ENCODE results near the gene PADI3. TPM values are rescaled to one million over a fixed set of nuclear protein-coding genes. Genes with fewer than 3 reads are reported as not detected.

The PADI3 gene
- total RNA-seq, 4 donors from 2014 or later: not detected

DNA sequence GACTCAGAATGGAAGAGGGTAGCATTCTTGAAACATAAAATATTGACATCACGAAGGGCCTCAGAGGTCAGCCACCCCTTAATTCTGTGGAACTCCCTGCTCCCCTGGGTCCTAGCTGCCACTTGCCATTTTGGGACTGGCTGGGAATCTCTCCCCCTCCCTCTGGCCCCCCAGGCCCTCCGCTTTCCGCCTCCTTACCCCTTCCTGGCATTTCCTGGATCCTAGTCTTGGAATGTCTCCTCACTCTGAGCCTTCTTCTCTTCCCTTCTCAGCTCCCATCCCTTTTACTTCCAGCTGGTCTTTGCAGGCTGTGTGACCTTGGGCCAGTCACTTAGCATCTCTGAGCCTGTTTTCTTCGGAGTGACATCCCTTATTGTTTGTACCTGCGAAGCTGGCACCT lies 39.5 kb upstream of the PADI3 start:
- TF ChIP-seq, protein P1, sequence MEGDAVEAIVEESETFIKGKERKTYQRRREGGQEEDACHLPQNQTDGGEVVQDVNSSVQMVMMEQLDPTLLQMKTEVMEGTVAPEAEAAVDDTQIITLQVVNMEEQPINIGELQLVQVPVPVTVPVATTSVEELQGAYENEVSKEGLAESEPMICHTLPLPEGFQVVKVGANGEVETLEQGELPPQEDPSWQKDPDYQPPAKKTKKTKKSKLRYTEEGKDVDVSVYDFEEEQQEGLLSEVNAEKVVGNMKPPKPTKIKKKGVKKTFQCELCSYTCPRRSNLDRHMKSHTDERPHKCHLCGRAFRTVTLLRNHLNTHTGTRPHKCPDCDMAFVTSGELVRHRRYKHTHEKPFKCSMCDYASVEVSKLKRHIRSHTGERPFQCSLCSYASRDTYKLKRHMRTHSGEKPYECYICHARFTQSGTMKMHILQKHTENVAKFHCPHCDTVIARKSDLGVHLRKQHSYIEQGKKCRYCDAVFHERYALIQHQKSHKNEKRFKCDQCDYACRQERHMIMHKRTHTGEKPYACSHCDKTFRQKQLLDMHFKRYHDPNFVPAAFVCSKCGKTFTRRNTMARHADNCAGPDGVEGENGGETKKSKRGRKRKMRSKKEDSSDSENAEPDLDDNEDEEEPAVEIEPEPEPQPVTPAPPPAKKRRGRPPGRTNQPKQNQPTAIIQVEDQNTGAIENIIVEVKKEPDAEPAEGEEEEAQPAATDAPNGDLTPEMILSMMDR (IDR thresholded peaks at IDR 0.05): no peak
- no peak for DNase-seq (ENCODE audit: low spot score)
- no peak for ATAC-seq (ENCODE audit: low FRiP score)

DNA sequence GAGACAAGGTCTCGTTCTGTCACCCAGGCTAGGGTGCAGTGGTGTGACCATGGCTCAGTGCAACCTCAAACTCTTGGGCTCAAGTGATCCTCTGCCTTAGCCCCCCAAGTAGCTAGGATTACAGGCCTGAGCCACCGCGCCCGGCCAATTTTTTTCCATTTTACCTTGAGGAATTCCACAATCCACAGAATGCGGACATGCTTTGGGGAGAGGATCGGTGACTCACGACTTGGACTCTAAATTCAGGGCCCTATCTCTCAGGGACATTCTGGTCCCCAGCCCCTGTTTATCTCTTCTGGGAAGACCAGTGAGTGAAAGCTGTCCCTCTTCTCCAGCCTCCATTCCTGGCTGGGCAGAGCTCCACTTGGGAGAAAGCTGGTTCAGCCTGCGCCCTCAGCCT lies 38.7 kb upstream of the PADI3 start:
- ATAC-seq (ENCODE audit: low FRiP score) (no peak), DNase-seq (ENCODE audit: low spot score) (no peak)
- TF ChIP-seq, protein P1 (IDR thresholded peaks at IDR 0.05): no peak

DNA sequence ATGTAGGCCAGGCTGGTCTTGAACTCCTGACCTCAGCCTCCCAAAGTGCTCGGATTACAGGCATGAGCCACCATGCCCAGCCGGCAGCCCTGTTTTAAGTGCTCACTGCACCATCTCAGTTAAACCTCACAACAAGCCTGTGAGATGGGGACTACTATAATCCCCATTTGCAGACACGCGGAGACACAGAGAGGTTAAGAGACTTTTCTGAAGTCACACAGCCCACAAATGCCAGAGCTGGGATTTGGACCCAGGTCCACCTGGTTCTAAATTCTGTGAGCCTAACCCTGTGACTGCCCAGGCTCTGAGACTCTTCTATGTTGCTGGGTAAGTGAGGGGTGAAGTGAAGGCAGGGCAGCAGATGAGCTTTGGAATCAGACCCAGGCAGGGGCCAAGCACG lies 37.5 kb upstream of the PADI3 start:
- TF ChIP-seq, protein P1 (IDR thresholded peaks at IDR 0.05): no peak
- ATAC-seq (ENCODE audit: low FRiP score): no peak
- DNase-seq (ENCODE audit: low spot score): no peak

DNA sequence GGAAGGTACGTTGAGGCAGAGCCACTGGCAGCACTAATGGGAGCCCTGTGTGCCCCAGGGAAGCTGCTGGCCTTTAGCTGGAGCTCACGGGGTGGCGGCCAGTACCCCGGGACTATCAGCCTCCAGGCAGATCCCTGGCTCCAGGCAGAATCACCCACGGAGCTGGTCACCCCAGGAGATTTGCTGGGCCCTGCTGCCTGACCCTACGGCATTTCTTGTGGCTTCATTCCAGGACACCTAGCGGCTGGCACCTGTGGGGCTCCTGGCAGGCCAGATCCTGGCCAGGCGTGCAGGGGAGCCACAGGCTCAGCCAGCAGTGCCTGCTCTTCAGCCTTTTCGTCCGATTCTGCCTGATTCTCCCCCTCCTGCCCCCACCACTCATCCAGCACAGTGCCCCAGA lies 36.9 kb upstream of the PADI3 start:
- ATAC-seq (ENCODE audit: low FRiP score) (no peak), DNase-seq (ENCODE audit: low spot score) (no peak)
- TF ChIP-seq, protein P1 (IDR thresholded peaks at IDR 0.05): no peak

DNA sequence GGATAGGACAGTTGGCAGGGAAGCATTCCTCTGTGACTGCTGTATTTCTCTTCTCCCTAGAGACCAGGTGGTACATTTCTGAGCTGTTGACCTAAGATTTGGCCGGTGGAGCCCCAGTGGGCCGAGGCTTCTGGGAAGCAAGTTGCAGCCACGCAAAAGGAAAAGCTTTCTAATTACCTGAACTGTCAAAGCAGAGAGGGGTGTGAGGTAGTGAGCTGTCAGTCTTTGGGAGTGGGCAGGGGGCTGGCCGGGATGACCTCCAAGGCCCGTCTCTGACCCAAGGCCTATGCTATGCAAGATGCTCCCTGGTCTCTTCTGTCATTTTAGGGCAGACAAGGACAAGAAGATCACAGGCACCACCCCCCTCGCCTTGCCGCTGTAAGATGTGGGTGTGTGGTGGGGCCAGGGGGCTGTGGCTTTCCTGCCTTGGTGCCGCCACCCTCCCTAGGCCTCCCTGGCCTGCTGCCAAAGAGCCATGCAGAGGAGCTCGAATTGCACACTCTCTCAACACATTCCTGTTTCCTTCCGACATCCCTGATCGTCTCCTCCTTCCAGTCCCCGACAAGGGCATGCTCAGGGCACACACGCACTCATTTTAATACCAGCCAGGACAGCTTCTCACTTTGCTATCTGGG lies 36.3 kb upstream of the PADI3 start:
- ATAC-seq (ENCODE audit: low FRiP score) (no peak), DNase-seq (ENCODE audit: low spot score) (no peak)
- TF ChIP-seq, protein P1 (IDR thresholded peaks at IDR 0.05): no peak

DNA sequence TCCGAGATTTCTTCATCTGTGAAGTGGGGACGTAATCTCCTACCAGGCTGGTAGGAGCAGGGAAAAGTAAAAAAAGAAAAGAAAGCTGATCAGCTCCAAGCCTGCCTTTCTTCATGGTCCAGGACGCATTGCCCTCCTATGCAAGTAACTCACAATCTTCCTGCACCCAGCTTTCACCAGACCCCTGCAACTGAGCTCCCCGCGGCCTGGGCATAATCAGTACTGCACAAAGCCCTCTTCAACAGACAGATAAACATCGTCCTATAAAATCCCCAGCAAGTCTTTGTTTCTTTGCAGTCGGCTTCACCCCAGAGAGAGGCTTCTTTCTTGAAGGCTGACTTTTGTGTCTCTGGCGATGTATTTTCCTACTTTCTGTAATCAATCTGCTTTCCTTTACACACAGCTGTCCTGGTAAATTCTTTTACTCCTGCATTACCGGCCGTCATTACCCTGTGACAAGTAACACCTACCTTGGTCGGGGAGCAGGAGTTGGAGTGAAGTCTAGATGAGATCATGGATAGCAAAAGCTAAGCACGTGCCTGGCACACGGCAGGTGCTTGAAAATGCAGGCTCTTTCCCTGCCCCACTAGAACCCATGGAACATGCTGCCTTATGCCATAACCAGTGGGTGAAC lies 35.6 kb upstream of the PADI3 start:
- ATAC-seq (ENCODE audit: low FRiP score) (no peak), DNase-seq (ENCODE audit: low spot score) (no peak)
- TF ChIP-seq, protein P1 (IDR thresholded peaks at IDR 0.05): no peak

DNA sequence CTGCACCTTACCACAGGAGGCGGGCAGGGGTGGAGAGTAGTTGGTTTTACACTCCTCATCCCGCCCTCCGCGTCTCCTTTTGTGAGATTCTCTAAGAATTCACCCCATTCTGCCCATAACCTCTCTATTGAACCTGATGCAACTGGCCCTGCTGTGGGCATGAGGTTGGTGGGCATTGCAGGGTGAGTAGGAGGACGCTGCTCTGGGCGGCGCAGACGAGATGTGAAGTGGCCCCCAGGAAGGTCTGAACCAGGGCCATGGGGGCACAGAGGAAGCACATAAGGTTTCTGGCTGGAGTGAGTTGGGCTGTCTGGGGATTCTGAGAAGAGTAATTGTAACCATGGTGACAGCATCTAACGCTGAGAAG lies 35.1 kb upstream of the PADI3 start:
- DNase-seq (ENCODE audit: low spot score) (no peak), ATAC-seq (ENCODE audit: low FRiP score) (no peak)
- TF ChIP-seq, protein P1 (IDR thresholded peaks at IDR 0.05): no peak
